K562 (cell line): Measurements from ENCODE around the gene CDHR2. TPM values are rescaled to one million over a fixed set of nuclear protein-coding genes. Genes with fewer than 3 reads are reported as not detected.

Experiments
- CEBPG ChIP-seq, 3 experiments: fragments of 200-800 bp in 1 of 3; sonication (Bioruptor generic) in 1 of 3; sonication (generic) in 1 of 3; formaldehyde crosslinking in 1 of 3; IDR thresholded peaks in 2 of 3; conservative IDR thresholded peaks in 1 of 3; 2 replicates each; pipeline versions ENCODE4 v1.6.1 to v1.8.0; 2016 to 2022; ENCODE audit warnings: missing compliant biosample characterization in 2 of 3, missing genetic modification characterization in 2 of 3, mild to moderate bottlenecking in 1 of 3, missing genetic modification reagents in 1 of 3
- FOXM1 ChIP-seq, 2 experiments: fragments of 450-650 bp in 1 of 2; sonication (generic) in 1 of 2; formaldehyde crosslinking in 1 of 2; IDR thresholded peaks; 2 replicates each; pipeline versions ENCODE4 v1.6.1 to v1.9.0; 2017 to 2022; ENCODE audit warnings: low read depth in 2 of 2, mild to moderate bottlenecking in 2 of 2, missing genetic modification reagents in 1 of 2, moderate library complexity in 1 of 2
- JUN ChIP-seq, 2 experiments: sonication (generic) in 1 of 2; formaldehyde crosslinking in 1 of 2; IDR thresholded peaks; 2 replicates each; pipeline versions ENCODE4 v1.6.1 to v1.8.0; 2012 to 2022; ENCODE audit warnings: borderline replicate concordance in 2 of 2, mild to moderate bottlenecking in 2 of 2, improper control_type of control experiment in 1 of 2, low read depth in 1 of 2, low read length in 1 of 2, missing genetic modification reagents in 1 of 2
- RBM25 ChIP-seq: fragments of 200-400 bp; formaldehyde crosslinking; IDR thresholded peaks from 2 replicates; pipeline ENCODE4 v1.6.1; 2018; ENCODE audit warnings: low read length, low read depth, moderate library complexity; ENCODE audit not compliant: severe bottlenecking
- SIRT6 ChIP-seq: IDR thresholded peaks from one replicate; pipeline ENCODE4 v1.6.1; 2012; ENCODE audit warnings: low read depth, mild to moderate bottlenecking, control low read depth, inconsistent platforms, low read length, moderate library complexity
- SP1 ChIP-seq: sonication (generic); formaldehyde crosslinking; IDR thresholded peaks from 2 replicates; pipeline ENCODE4 v1.8.1; 2022; ENCODE audit warnings: mild to moderate bottlenecking, missing genetic modification reagents
- SRSF1 ChIP-seq: fragments of 200-400 bp; formaldehyde crosslinking; IDR thresholded peaks from 2 replicates; pipeline ENCODE4 v1.6.1; 2017; ENCODE audit warnings: mild to moderate bottlenecking, low read depth, low read length, moderate library complexity
- XRCC4 ChIP-seq: IDR thresholded peaks from one replicate; pipeline ENCODE4 v1.6.1; 2011; ENCODE audit not compliant: insufficient read depth, insufficient read length; ENCODE audit errors: extremely low read depth
- ZNF785 ChIP-seq: fragments of 250-450 bp; sonication (Bioruptor Pico); IDR thresholded peaks from 2 replicates; pipeline ENCODE4 v1.4.0; 2020; ENCODE audit warnings: mild to moderate bottlenecking
- polyA plus RNA-seq, 8 experiments: library from polyadenylated mRNA; depleted of rRNA in 4 of 8; stranded (reverse) in 5 of 8; unstranded in 3 of 8; fragments of >200 nt; fragmentation: Nextera tagmentation in 2 of 8; fragmentation: Illumina TruSeq in 1 of 8; extraction: Ambion mirVana in 2 of 8; extraction: Trizol in 1 of 8; gene quantifications; 2 replicates each; pipeline versions ENCODE4 v1.2.1 to v1.2.3, GENCODE V29; 2011 to 2014; ENCODE audit warnings: inconsistent platforms in 1 of 8, missing spikeins in 1 of 8
- total RNA-seq, 7 experiments: library from RNA; depleted of rRNA in 6 of 7; stranded (reverse); fragments of >200 nt in 6 of 7; fragmentation: Illumina TruSeq in 2 of 7; extraction: Trizol in 2 of 7; gene quantifications; 2 replicates each; pipeline versions ENCODE4 v1.2.1 to v1.2.3, GENCODE V29; 2011 to 2021; ENCODE audit warnings: low replicate concordance in 1 of 7
- TF ChIP-seq, protein P1 (sequence below): fragments of 250-450 bp; sonication (Bioruptor Pico); IDR thresholded peaks from 2 replicates; pipeline ENCODE4 v1.9.0; 2021; ENCODE audit warnings: mild to moderate bottlenecking, inconsistent platforms
- TF ChIP-seq, protein P2 (sequence below): fragments of 250-450 bp; sonication (Bioruptor Pico); IDR thresholded peaks from 2 replicates; pipeline ENCODE4 v1.9.0; 2021; ENCODE audit warnings: mild to moderate bottlenecking
- TF ChIP-seq, protein P3 (sequence below): fragments of 450-650 bp; conservative IDR thresholded peaks from 2 replicates; pipeline ENCODE4 v1.6.1; 2016; ENCODE audit warnings: missing genetic modification characterization, low read depth, mild to moderate bottlenecking, control low read depth, missing compliant biosample characterization
- TF ChIP-seq, protein P4 (sequence below): fragments of 250-450 bp; sonication (Bioruptor Pico); IDR thresholded peaks from 2 replicates; pipeline ENCODE4 v1.4.0; 2020

CDHR2 gene
- total and polyA plus RNA-seq, 9 of the 15 experiments (the other 6 are each of a cell fraction or from before 2014, with no cell fraction given): 0.01 to 0.62 (median 0.09) TPM; not detected in 2

DNA sequence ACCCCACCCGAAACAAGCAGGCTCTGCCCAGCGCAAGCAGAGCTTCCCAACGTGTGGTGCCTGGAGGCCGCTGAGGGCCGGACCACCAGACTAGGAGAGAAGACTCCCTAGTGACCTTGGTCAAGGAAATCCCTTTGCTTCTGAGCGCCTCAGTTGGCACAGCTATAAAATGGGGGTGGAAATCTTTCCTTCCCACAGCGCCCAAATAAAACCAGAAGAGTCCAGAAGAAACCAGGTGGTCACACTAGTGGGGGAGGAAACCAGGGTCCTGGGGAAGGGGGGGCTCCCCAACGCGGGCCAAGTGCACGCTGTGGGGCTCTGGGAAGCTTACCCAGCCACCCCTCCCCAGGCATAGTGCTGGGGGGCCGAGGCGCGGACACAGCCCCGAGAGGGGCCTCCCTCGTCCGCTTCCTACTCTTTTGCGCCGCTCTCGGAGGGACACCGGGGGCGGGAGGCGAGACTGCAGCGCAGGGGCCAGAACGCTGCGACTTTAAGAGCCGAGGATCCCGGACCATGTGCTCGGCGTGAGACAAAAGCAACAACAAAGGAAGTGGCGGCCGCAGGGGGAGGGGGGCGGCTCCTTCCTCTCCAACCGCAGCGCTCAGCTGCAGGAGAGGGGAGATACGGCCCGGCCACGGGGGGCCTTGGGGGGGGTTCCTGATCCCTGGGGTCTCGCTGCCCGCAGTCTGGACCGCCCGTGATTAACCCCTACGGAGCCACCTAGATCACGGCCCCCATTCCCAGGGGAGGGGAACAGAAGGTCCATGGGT is 12.8 kb upstream of the CDHR2 start (continued):
- TF ChIP-seq, protein P1, sequence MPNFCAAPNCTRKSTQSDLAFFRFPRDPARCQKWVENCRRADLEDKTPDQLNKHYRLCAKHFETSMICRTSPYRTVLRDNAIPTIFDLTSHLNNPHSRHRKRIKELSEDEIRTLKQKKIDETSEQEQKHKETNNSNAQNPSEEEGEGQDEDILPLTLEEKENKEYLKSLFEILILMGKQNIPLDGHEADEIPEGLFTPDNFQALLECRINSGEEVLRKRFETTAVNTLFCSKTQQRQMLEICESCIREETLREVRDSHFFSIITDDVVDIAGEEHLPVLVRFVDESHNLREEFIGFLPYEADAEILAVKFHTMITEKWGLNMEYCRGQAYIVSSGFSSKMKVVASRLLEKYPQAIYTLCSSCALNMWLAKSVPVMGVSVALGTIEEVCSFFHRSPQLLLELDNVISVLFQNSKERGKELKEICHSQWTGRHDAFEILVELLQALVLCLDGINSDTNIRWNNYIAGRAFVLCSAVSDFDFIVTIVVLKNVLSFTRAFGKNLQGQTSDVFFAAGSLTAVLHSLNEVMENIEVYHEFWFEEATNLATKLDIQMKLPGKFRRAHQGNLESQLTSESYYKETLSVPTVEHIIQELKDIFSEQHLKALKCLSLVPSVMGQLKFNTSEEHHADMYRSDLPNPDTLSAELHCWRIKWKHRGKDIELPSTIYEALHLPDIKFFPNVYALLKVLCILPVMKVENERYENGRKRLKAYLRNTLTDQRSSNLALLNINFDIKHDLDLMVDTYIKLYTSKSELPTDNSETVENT: no peak
- TF ChIP-seq, protein P2, sequence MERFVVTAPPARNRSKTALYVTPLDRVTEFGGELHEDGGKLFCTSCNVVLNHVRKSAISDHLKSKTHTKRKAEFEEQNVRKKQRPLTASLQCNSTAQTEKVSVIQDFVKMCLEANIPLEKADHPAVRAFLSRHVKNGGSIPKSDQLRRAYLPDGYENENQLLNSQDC (CRISPR knock-in tag): no peak
- TF ChIP-seq SP1 (CRISPR knock-in tag) (no peak), XRCC4 (no peak), ZNF785 (CRISPR knock-in tag) (no peak), RBM25 (no peak), SRSF1 (no peak), CEBPG (CRISPR knock-in tag; IDR thresholded peaks at IDR 0.05) (no peak), CEBPG (tag; conservative IDR thresholded peaks at IDR 0.05 in 1 of 2, IDR thresholded peaks at IDR 0.05 in 1 of 2) (no peak), FOXM1 (IDR thresholded peaks at IDR 0.05; ENCODE audit: low read depth) (no peak), FOXM1 (CRISPR knock-in tag; IDR thresholded peaks at IDR 0.05; ENCODE audit: low read depth) (no peak), JUN (IDR thresholded peaks at IDR 0.05; ENCODE audit: borderline replicate concordance, low read depth, low read length) (no peak), JUN (CRISPR knock-in tag; IDR thresholded peaks at IDR 0.05; ENCODE audit: borderline replicate concordance) (0 out of 2 replicates have a peak, but pooled peaks have one; percentile 67), SIRT6 (no peak)
- TF ChIP-seq, protein P3, sequence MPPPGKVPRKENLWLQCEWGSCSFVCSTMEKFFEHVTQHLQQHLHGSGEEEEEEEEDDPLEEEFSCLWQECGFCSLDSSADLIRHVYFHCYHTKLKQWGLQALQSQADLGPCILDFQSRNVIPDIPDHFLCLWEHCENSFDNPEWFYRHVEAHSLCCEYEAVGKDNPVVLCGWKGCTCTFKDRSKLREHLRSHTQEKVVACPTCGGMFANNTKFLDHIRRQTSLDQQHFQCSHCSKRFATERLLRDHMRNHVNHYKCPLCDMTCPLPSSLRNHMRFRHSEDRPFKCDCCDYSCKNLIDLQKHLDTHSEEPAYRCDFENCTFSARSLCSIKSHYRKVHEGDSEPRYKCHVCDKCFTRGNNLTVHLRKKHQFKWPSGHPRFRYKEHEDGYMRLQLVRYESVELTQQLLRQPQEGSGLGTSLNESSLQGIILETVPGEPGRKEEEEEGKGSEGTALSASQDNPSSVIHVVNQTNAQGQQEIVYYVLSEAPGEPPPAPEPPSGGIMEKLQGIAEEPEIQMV (tag): no peak
- TF ChIP-seq, protein P4, sequence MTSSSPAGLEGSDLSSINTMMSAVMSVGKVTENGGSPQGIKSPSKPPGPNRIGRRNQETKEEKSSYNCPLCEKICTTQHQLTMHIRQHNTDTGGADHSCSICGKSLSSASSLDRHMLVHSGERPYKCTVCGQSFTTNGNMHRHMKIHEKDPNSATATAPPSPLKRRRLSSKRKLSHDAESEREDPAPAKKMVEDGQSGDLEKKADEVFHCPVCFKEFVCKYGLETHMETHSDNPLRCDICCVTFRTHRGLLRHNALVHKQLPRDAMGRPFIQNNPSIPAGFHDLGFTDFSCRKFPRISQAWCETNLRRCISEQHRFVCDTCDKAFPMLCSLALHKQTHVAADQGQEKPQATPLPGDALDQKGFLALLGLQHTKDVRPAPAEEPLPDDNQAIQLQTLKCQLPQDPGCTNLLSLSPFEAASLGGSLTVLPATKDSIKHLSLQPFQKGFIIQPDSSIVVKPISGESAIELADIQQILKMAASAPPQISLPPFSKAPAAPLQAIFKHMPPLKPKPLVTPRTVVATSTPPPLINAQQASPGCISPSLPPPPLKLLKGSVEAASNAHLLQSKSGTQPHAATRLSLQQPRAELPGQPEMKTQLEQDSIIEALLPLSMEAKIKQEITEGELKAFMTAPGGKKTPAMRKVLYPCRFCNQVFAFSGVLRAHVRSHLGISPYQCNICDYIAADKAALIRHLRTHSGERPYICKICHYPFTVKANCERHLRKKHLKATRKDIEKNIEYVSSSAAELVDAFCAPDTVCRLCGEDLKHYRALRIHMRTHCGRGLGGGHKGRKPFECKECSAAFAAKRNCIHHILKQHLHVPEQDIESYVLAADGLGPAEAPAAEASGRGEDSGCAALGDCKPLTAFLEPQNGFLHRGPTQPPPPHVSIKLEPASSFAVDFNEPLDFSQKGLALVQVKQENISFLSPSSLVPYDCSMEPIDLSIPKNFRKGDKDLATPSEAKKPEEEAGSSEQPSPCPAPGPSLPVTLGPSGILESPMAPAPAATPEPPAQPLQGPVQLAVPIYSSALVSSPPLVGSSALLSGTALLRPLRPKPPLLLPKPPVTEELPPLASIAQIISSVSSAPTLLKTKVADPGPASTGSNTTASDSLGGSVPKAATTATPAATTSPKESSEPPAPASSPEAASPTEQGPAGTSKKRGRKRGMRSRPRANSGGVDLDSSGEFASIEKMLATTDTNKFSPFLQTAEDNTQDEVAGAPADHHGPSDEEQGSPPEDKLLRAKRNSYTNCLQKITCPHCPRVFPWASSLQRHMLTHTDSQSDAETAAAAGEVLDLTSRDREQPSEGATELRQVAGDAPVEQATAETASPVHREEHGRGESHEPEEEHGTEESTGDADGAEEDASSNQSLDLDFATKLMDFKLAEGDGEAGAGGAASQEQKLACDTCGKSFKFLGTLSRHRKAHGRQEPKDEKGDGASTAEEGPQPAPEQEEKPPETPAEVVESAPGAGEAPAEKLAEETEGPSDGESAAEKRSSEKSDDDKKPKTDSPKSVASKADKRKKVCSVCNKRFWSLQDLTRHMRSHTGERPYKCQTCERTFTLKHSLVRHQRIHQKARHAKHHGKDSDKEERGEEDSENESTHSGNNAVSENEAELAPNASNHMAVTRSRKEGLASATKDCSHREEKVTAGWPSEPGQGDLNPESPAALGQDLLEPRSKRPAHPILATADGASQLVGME (CRISPR knock-in tag): no peak
